Epithelial cell of esophagus (primary cell): ENCODE data around the gene GALNT16.
"Not testable (repeated sequence)": the region's sequence is repeated elsewhere in the genome, so short reads cannot be mapped to it uniquely, and the experiment has no call there.

Experiments
- DNase-seq: peaks from one replicate; pipeline ENCODE4 v3.0.0; 2010; ENCODE audit warnings: low read depth
- H3K4me3 ChIP-seq: 2 replicates; pipeline ENCODE4 v1.5.1; 2011; ENCODE audit warnings: mild to moderate bottlenecking, low read length, control low read depth
- TF ChIP-seq, protein P1 (sequence below): IDR thresholded peaks from 2 replicates; pipeline ENCODE4 v1.5.1; 2011; ENCODE audit warnings: low read depth, mild to moderate bottlenecking, low read length, control low read depth, inconsistent platforms; ENCODE audit not compliant: insufficient read depth; ENCODE audit errors: missing control alignments

The GALNT16 gene

DNA sequence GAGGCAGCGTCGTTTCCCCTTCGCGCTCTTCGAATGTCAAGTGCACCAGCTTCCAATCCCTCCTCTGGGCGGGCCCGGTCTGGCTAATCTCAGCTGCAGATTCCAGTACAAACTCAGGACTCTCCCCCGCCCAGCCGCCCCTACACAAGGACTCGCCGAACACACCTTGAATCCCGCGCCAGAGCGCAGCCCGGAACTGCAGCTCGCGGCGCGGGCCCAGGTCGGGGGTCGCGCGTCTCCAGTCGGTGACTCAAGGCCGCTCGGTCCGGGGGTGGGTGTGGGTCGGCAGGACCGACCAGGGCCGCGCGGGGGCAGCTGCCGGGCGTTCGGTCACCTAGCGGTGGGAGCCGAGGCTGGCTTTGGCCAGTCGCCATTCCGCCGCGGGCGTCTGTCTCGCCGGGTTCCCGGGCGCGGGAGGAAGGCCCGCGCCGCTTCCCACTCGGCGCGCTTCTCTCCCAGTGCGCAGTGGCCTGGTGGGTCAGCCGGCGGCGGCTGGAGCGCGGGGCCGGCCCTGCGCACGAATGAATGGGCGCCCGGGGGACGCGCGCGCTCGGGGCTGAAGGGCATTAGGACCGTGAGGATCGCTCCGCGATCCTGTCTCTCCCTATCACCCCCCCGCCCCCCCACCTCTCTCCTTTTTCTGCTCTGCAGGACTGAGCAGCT lies at the start of gene GALNT16:
TSS of gene GALNT16 (plus strand) at position 632 of the 663 bp plus-strand sequence. CDS start 133 bp downstream, outside the sequence.
- TF ChIP-seq, protein P1, sequence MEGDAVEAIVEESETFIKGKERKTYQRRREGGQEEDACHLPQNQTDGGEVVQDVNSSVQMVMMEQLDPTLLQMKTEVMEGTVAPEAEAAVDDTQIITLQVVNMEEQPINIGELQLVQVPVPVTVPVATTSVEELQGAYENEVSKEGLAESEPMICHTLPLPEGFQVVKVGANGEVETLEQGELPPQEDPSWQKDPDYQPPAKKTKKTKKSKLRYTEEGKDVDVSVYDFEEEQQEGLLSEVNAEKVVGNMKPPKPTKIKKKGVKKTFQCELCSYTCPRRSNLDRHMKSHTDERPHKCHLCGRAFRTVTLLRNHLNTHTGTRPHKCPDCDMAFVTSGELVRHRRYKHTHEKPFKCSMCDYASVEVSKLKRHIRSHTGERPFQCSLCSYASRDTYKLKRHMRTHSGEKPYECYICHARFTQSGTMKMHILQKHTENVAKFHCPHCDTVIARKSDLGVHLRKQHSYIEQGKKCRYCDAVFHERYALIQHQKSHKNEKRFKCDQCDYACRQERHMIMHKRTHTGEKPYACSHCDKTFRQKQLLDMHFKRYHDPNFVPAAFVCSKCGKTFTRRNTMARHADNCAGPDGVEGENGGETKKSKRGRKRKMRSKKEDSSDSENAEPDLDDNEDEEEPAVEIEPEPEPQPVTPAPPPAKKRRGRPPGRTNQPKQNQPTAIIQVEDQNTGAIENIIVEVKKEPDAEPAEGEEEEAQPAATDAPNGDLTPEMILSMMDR = no peak
- peak within 1 kb of the TSS; percentile 31 for H3K4me3 ChIP-seq
- peak; percentile 22 for DNase-seq

DNA sequence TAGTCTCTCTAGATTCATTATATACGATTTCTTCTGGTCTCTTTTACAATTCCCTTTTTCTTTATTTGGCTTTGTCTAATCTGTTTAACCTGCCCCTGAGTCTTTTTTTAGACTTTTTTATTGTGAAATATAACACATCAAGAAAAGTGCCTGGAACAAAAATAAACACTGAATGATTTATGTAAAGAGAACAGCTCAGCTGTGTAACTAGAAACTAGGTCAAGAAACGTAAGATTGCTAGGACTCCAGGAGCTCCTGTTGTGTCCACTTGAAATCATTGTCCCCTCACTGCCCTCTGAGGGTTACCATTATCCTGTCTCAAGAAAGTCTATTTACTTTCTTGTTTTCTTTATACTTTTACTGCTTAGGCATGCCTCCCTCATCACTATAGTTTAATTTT lies 45.6 kb upstream of the GALNT16 start:
- no peak overlapping the region for H3K4me3 ChIP-seq

DNA sequence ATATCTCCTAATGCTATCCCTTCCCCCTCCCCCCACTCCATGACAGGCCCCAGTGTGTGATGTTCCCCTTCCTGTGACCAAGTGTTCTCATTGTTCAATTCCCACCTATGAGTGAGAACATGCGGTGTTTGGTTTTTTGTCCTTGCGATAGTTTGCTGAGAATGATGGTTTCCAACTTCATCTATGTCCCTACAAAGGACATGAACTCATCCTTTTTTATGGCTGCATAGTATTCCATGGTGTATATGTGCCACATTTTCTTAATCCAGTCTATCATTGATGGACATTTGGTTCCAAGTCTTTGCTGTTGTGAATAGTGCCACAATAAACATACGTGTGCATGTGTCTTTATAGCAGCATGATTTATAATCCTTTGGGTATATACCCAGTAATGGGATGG lies 42.3 kb upstream of the GALNT16 start:
- not testable (repeated sequence) for DNase-seq, H3K4me3 ChIP-seq

More for the DNA sequence above, 45.6 kb upstream of the GALNT16 start:
- TF ChIP-seq, protein P1 = no peak
- no peak for DNase-seq

DNA sequence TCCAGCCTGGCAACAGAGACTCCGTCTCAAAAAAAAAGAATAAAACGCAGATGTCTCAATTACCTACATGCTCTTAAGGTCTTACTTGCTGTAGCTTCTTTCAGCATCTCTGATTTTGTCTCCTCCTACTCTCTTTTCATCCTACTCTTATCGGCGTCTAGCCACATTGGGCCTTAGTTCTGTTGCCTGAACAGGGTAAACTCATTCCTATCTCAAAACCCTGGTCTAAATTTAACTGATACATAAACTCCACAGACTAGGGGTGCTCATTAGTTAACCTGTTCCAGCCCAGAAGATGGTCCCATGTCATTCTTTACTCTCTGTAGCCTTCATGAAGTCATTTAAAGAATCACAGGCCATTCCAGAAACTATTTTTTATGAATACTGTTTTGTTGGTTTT lies 35.0 kb upstream of the GALNT16 start:
- TF ChIP-seq, protein P1 = no peak
- no peak overlapping the region for H3K4me3 ChIP-seq
- no peak for DNase-seq

DNA sequence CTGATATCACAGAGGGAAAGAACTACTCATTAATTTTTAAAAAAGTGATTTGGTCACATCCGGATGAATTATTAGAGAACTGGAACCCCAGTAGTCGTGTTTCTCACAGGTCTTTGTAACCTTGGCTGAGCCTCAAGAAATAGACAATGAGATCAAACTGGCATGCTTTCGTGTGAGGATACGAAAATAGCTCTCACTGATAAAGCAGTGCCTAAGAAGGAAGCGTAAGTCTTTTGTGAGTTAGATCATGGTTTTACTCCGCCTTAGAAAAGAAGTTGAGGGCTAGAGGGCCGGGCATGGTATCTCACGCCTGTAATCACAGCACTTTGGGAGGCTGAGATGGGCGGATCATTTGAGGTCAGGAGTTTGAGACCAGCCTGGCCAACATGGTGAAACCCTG lies 33.8 kb upstream of the GALNT16 start:
- DNase-seq = no peak
- H3K4me3 ChIP-seq = no peak overlapping the region
- TF ChIP-seq, protein P1 = no peak

DNA sequence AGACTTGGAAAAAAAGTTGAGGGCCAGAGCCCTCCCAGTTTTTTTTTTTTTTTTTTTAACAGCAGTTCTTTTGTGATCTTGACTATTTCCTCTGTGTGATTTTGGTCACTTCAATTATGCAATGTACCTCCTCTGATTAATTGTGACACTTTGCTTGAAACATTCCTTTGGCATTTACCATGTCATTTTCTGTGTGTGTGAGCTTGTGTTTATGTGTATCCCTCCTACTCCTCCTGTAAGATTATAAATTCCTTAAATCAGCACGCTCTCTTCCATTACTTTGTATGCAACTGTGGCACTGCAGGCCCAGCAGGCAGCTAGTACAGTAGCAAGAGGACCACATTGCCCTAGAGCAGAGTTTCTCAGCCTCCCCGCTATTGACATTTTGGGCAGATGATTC lies 33.2 kb upstream of the GALNT16 start:
- DNase-seq = peak; percentile 7
- no peak overlapping the region for H3K4me3 ChIP-seq
- TF ChIP-seq, protein P1 = no peak

DNA sequence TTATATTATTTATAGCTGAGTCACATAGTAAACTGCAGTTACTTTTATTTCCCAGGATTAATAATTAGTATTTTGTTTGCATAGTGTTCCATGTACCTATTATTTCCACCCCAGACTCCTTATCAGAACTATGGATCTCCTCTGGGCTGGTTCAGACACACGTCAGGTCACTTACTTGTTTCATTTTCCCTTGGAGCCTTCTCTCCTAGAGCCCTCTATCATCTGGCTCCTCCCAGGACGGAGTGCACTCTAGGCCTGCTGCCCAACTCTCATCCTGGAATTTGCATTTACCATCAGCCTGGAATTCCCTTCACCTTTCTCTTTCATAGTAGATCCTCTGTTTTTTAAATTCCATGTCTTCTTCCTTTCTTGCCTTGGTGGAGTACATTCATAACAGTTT lies 28.5 kb upstream of the GALNT16 start:
- TF ChIP-seq, protein P1 = no peak
- no peak for DNase-seq
- H3K4me3 ChIP-seq = no peak overlapping the region
